Measurements from ENCODE around the gene TPPP.
A peak's percentile ranks its signal among the peaks of the same experiment; 100 is the strongest.

The TPPP gene

DNA sequence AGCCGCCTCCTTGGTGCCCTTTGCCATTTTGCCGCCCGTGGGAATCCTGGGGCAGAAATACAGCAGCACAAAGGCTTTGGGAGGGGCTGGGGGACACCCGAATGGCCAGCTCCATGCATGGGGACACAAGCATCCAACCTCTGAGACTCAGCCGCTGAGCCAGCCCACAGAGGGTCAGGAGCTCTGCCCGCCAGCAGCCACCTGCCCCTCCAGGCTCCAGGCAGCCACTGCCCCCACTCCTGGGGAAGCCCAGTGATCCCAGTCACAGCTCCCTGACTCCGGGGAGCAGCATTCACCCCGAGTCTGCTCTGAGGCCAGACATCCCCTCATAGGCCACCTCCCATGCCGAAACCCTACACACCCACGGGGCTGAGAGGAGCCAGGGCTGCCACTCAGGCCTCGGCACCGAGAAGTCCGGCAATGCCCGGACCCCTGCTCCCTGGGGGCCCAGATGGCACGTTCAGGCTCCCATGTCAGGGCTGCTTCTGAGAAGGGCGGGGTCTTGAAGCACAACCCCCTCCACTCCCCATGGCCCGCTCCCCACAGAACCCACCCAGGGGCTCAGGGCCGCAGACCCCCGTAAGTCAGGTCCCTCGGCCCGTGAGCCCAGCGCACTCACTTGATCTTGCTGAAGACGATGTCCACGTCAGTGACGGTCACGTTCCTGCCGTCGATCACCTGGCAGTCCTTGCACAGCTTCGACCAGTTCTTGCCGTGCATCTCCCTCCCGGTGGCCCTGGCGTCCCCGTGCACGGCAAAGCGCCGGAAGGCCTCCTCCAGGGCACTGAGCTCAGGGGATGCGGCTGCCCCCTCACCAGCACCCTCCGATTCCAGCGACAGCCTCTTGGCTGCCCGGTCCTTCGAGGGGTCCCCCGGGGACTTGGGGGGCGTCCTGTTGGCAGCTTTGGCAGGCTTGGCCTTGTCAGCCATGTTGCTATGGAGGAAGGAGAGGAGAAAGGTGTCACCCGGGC lies 15.7 kb downstream of the TPPP start:
- TF ChIP-seq CTCF (conservative IDR thresholded peaks at IDR 0.05; ENCODE audit: low read depth) = no peak
- ChIA-PET CTCF (interaction anchor here (0.7 kb wide), 1 partner anchor 225 kb away, joined by 4 read pairs; no protein-coding TSS in a partner anchor), POLR2A (ENCODE audit: low non-redundant PET) (no interaction called here)
- no peak overlapping the region for H3K27ac ChIP-seq
- DNase-seq (ENCODE audit: low spot score) = no peak

- CTCF ChIA-PET = no interaction called here
- TF ChIP-seq CTCF (conservative IDR thresholded peaks at IDR 0.05; ENCODE audit: low read depth) = no peak
- DNase-seq (ENCODE audit: low spot score) = no peak
- POLR2A ChIA-PET (ENCODE audit: low non-redundant PET) = no interaction called here
- no peak overlapping the region for H3K27ac ChIP-seq
Measured at GRCh38 chr5:676699-677076, 16.5 kb downstream of the TPPP start.

GRCh38 chr5:675871-676698 lies 17.1 kb downstream of the TPPP start:
- no peak for TF ChIP-seq CTCF (conservative IDR thresholded peaks at IDR 0.05; ENCODE audit: low read depth)
- no peak for DNase-seq (ENCODE audit: low spot score)
- H3K27ac ChIP-seq = no peak overlapping the region
- ChIA-PET POLR2A (ENCODE audit: low non-redundant PET) (no interaction called here), CTCF (no interaction called here)

- DNase-seq (ENCODE audit: low spot score) = no peak
- ChIA-PET CTCF (no interaction called here), POLR2A (ENCODE audit: low non-redundant PET) (no interaction called here)
- no peak for TF ChIP-seq CTCF (conservative IDR thresholded peaks at IDR 0.05; ENCODE audit: low read depth)
- no peak overlapping the region for H3K27ac ChIP-seq
Measured at GRCh38 chr5:675111-675870, 17.9 kb downstream of the TPPP start.

- POLR2A ChIA-PET (ENCODE audit: low non-redundant PET) = no interaction called here
- H3K27ac ChIP-seq = peak overlapping the region; percentile 93
- DNase-seq (ENCODE audit: low spot score) = no peak
- no peak for TF ChIP-seq CTCF (conservative IDR thresholded peaks at IDR 0.05; ENCODE audit: low read depth)
- CTCF ChIA-PET = no interaction called here
Measured at GRCh38 chr5:674630-675011, 18.5 kb downstream of the TPPP start.

Data from RWPE1 (cell line).